Spleen (tissue), 7 donors: ENCODE measurements around the gene PGAP3.

ENCODE experiments used
- CTCF ChIP-seq, 11 experiments: fragments of 200-600 bp in 7 of 11; fragments of 450-650 bp in 4 of 11; sonication (generic) in 4 of 11; IDR thresholded peaks in 8 of 11; conservative IDR thresholded peaks in 3 of 11; 1 replicate in 7 of 11; 2 replicates in 4 of 11; pipeline versions ENCODE4 v1.4.0 to v1.8.0; 2016 to 2021; ENCODE audit warnings: antibody characterized with exemption in 11 of 11, inconsistent platforms in 4 of 11, mild to moderate bottlenecking in 1 of 11
- POLR2A ChIP-seq, 3 donors: fragments of 450-650 bp; IDR thresholded peaks; one replicate each; pipeline ENCODE4 v1.5.1; 2017; ENCODE audit warnings: antibody characterized with exemption in 3 of 3, mild to moderate bottlenecking in 1 of 3
- POLR2AphosphoS5 ChIP-seq, 3 donors: sonication (generic); formaldehyde crosslinking; IDR thresholded peaks; one replicate each; pipeline ENCODE4 v1.5.1; 2017; ENCODE audit warnings: antibody characterized with exemption in 3 of 3
- donor health status: DM: no; HTN: no; CAD: no; lungs with moderate emphysema.
- donor health status: DM: no; HTN: no; CAD: no.
- donor health status: DM: no; HTN: no; CAD: no.

- TF ChIP-seq CTCF (IDR thresholded peaks at IDR 0.05 in 8 of 11, conservative IDR thresholded peaks at IDR 0.05 in 3 of 11), result no peak
- TF ChIP-seq POLR2A (IDR thresholded peaks at IDR 0.05), result no peak
- peak in 2 of 3 donors; percentile 7 to 52 for TF ChIP-seq POLR2AphosphoS5 (IDR thresholded peaks at IDR 0.05)
These were observed 35.4 kb upstream of the PGAP3 start for GRCh38 chr17:39722965-39723848.
